GM03348 (cell line): Measurements from ENCODE around the gene TST.
A peak's percentile ranks its signal among the peaks of the same experiment; 100 is the strongest.

Experiments
- DNase-seq: peaks from one replicate; pipeline ENCODE4 v3.0.0; 2012; ENCODE audit warnings: low spot score

TST gene

GRCh38 chr22:37032134-37032534, 12.9 kb upstream of the TST start:
- DNase-seq: no peak

DNA sequence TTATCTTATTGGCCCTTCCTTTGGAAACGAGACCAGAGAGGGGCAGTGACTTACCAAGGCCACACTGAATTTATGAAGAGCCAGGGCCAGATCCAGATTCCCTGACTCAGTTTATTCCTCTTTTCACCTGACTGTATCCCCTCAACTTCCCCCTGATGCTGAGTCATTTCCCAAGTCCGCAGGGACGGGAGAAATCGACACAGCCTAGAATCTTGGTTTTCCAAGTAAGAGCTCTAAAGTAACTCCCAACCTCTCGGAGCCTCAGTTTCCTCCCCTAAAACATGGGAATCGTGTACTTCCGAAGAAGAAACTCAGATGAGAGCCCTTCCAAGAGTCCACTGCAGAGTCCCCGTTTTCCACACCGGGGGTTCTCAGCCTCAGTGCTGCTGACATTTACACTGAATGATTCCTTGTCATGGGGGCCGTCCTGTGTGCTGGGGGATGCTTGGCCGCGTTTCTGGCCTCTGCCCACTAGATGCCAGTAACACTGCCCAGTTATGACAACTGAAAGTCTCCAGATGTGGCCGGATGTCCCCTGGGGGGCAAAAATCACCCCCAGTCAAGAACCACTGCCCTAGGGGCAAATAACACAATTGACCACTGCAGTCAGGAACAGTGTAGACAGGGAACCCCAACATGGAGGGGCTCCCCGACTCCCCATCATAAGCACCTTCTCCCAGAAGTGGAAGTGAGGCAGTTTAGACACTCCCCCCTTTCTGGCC, 11.5 kb upstream of the TST start:
- DNase-seq: no peak

DNA sequence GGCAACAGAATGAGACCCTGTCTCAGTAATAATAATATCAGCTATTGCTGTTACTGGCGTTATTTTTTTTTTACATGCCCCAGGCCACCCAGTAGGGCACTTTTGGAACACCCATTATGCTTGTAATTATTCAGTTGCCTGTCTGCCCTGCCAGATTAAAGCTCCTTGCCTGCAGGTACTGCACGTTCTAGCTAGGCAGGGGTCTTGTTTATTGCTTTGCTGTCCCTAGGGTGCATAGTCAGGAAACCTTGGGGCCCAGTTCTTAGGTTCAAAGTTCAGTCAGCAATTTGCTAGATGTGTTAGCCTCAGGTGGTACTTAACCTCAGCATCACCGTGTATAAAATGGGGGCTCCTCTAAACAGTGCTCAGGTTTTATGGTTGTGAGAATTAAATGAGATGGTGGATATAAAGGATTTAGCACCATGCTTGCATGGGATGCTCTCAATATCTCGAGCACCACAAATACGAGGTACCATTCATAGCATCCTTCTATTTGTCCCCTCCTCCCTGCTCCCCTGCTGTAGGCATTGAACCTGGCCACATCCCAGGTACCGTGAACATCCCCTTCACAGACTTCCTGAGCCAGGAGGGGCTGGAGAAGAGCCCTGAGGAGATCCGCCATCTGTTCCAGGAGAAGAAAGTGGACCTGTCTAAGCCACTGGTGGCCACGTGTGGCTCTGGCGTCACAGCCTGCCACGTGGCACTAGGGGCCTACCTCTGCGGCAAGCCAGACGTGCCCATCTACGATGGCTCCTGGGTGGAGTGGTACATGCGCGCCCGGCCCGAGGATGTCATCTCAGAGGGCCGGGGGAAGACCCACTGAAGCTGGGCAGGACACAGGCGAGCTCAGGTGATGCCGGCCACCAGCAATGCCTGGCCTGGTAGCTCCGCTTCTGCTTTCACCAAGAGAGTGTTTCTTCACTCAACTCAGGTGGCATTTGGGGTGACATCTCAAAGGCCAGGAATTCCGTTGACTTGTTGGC, 9.7 kb upstream of the TST start:
- no peak for DNase-seq

GRCh38 chr22:37027556-37027955, 8.3 kb upstream of the TST start:
- no peak for DNase-seq

GRCh38 chr22:37026325-37026724, 7.1 kb upstream of the TST start:
- no peak for DNase-seq

DNA sequence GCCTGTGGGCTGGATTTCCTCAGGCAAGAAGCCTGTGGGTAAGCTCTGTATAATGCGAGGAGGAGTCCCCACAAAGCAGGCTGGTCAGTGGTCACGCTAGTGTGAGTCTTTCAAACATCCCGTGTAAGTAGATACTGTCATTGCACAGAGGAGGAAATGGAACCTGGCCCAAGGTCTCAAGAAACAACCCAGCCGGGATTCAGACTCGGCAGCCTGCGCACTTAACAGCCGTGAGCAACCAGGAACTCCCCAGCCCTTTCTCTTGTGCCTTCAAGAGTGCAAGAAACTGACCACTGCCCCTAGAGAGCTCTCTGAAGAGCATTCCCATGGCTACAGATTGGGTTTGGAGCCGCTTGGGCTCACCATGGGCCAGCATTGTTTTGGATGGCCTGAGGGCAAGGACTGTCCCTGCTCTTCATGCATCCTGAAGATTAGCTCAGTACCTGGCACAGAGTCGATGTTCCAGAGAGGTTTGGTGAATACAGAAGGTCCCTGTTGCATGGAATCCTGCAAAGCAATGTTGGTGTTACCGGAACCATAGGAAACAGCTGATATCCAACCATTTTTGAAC, 6.3 kb upstream of the TST start:
- DNase-seq: no peak

DNA sequence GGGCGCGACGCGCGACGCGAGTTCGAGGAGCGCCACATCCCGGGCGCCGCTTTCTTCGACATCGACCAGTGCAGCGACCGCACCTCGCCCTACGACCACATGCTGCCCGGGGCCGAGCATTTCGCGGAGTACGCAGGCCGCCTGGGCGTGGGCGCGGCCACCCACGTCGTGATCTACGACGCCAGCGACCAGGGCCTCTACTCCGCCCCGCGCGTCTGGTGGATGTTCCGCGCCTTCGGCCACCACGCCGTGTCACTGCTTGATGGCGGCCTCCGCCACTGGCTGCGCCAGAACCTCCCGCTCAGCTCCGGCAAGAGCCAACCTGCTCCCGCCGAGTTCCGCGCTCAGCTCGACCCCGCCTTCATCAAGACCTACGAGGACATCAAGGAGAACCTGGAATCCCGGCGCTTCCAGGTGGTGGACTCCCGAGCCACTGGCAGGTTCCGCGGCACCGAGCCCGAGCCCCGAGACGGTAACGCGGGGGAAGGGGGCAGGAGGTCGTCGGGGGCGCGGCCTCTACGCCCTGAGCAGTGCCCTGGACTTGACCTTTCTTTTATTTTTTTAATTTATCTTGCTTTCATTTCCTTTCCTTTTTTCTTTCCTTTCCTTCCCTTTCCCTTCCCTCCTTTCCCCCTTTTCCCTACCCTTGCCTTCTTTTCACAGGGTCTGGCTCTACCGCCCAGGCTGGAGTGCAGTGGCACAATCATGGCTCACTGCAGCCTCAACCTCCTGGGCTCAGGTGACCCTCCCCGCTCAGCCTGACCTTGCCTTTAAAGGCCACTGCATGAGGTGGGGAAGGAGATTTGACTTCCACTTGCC, 5.3 kb upstream of the TST start:
- DNase-seq: no peak

DNA sequence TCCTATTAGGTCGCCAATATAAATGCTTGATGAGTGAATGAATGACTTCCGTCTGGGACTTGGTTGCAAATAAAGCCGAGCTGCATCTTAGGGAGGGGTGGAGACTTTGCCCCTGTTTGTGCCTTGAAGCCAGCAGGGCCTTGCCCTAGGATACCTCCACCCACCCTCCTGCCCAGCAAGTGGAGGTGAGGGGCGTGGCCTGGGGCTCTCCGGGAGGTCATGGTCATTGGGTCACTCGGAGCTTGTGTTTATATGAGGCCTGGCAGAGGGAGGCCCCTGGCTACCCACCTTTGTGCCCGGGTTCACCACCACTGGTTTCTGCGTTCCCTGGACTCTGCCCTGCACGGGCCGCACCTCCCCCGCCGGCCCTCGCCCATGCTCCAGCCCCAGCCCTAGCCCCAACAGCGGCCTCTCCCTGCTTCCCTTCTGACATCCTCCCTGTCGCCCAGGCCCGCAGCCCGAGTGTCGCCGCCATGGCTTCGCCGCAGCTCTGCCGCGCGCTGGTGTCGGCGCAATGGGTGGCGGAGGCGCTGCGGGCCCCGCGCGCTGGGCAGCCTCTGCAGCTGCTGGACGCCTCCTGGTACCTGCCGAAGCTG, 4.6 kb upstream of the TST start:
- DNase-seq: no peak

DNA sequence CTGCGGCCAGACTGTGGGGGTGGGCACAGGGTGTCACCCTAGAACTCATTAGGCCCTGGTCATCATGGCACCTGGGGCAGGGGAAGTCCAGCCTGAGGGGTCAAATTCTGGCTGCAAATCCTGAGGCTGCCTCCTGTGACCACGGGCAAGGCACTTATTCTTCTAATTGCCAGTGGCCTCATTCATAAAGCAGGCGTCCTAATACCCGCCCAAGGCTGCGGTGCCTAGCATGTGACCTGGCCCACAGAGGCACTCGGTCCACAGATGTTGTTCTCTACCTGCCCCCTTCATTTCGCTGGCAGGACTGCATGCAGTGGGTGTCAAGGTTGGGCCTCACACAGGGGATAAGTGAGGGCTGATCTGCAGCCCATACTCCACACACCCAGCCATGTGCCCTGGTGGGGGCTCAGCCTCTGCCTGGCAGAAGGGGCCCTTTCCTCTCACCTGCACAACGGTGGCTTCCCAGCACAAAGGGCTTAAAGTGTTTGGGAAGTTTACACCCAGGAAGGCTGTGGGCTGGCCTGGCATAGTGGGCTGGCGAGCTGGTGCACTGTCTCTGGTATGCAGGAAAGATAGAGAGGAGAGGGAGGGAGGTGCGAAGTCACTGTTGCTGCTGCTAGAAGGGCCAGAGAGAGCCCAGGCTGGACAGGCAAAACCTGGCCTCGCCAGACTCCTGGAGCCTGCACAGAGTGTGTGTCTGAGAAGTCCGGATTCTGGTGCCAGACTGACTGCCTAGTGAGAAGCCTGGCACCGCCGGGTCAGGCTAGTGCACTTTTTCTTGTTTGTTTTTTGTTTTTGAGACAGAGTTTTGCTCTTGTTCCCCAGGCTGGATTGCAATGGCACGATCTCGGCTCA, 3.5 kb upstream of the TST start:
- DNase-seq: no peak

- DNase-seq: peak; percentile 76
These were observed 2.6 kb upstream of the TST start for GRCh38 chr22:37021710-37022482.

DNA sequence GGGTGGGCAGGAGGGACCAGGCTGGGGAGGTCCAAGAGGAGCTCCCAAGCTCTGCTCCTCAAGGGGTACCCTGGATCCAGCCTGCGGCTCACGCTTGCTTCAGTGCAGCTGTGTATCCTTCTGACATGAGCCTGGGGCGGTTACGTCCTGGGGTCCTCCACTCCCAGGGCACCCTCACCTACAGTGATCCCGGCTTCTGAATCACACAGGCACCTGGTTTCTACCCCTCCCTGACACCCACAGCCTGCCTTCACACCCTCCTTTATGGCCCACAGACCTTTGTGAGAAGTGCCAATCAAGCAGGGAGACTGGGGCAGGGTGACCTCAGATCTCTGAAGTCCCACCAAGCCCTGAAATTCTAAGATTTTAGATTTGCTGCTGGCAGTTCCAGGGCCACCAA, 1.8 kb upstream of the TST start:
- no peak for DNase-seq

DNA sequence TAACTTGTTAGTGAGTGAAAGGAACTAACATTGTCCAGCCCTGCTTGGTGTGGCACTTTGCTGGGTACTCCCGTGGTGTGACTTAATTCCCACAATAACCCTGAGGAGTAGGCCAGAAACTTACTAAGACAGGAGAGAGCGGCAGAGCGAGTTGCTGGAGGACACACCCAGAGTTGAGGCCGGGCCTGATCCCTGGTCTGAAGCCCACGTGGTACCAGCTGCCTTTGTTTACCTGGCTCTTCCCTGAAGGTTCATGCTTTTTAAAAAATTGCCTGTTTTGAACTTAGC, 889 bp upstream of the TST start:
- peak; percentile 67 for DNase-seq

GRCh38 chr22:37018815-37019308, 385 bp downstream of the TST start:
- peak; percentile 77 for DNase-seq

DNA sequence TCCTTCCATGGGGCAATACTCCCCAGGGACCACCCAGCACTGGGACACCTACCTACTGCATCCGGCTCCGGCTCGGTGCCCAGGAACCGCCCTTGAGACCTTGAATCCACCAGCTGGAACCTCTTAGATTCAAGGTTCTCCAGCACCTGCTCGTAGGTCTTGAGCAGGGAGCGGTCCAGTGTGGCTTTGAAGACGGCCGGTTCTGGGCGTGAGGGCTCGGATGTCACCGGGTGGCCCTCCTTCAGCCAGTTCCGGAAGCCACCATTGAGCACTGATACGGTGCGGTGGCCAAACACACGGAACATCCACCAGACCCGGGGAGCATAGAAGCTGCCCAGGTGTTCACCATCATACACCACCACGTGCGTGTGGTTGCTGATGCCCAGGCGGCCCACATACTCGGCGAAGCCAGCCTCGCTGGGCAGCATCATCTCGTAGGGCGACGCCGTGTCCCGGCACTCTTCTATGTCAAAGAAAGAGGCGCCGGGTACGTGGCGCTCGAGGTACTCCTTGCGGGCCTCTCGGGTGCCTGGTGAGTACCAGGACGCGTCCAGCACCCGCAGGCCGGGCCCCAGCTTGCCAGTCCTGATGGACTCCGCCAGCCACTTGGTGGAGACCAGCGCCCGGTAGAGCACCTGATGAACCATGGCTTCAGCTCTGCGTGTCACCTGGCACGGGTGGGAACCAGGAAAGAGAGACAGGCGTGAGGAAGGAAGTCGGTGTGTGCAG, 997 bp downstream of the TST start:
- no peak for DNase-seq

DNA sequence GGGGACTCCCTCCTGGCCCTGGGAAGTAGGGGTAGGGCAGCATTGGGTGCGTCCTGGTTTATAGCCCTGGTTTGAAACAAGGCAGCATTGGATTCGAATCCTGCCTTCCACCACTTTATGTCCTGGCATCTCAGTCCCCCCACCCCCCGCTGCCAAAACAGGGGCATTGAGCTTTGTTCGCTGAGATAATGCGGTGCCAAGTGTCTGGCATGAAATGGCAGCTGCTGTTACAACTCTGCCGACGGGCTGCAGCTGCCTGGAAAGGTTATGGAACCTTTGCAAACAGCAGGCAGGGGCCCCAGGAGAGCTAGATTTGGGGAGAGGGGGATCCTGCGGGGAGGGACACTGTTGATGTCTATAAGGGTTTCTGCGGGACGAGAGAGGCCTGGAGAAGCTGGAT, 1.9 kb downstream of the TST start:
- no peak for DNase-seq

- no peak for DNase-seq
These were observed 2.9 kb downstream of the TST start for GRCh38 chr22:37016134-37016910.

- DNase-seq: no peak
These were observed 3.7 kb downstream of the TST start for GRCh38 chr22:37015587-37015878.

DNA sequence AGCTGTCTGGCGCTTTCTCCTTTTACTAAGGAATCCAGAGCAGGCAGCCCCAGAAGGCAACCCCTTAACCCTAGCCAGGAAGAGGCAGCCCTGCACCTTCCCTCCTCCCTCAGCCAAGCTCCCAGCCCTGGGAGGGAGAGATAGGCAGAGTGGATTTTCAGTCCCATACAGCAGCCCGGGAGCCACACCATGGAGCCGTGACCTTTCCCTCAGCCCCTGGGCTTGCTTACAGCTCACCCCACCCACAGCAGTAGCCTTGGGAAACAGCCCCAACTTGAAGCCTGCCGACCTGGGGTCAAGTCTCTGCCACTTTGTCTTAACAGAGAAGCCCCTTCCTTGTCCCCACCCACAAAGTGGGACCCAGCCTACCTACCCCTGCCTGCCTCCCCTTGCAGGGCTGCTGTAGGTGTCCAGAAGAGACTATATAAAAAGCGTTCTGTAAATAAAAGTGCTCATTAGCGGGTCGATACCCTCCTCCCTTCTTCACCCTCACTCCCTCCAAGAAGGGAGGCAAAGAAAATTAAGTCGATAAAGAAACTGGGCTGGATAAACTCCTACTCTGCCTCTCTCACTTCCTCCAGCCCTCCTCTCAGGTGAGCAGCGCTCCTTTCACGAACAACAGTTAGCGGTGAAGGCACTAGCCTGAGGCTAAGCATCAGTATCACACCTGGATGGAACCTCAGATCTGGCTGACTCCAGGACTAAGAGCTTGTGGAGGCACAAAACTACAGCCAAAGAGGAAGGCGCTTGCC, 4.2 kb downstream of the TST start:
- DNase-seq: no peak
